Activated naive CD4-positive, alpha-beta T cell (primary cell): ENCODE results near the gene PDF.

Experiments
- DNase-seq, 4 experiments: peaks; one replicate each; lab custom pipeline; 2025; lab: John Stamatoyannopoulos, UW

The PDF gene

DNA sequence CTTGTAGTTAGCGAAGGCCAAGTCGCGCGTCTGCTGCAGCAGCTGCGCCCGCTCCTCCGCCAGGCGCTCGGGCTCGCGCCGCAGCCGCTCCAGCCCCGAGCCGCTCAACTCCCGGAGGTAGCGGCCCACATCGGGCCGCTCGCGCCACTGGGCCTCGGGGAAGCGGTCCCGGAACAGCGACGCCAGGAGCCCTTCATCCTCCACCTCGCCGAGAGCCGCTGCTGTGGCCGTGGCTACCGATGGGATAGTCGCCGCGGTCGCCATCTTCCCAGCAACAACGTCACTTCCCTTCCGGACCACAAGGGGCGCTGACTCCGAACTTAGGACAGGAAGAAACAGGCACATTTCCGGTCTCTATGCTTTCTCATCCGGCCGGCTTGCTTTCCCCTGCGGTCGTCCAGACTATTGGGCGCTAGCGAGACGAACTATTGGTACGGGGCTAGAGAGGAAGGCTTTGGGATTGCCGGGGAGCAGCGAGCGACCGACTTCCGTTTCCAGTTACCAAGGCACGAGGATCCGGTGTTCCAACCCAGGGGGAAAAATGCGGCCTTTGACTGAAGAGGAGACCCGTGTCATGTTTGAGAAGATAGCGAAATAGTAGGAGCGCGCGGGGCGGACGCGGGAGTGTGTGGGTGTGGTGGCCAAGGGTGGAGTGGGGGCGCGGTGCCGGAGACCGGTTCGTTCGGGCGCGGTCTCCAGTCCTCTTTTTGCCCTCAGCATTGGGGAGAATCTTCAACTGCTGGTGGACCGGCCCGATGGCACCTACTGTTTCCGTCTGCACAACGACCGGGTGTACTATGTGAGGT lies 9.1 kb upstream of the PDF start, which contains the start of the genes COG8 and NIP7:
Gene COG8, minus strand, starts transcription at position 276 of the 806 bp plus-strand sequence. Its CDS starts 12 bp downstream, at position 264.
Gene NIP7, plus strand, starts transcription at position 484 of the 806 bp plus-strand sequence. Its CDS starts 58 bp downstream, at position 542.
- peak; percentile 63 to 85 (median 81) for DNase-seq

DNA sequence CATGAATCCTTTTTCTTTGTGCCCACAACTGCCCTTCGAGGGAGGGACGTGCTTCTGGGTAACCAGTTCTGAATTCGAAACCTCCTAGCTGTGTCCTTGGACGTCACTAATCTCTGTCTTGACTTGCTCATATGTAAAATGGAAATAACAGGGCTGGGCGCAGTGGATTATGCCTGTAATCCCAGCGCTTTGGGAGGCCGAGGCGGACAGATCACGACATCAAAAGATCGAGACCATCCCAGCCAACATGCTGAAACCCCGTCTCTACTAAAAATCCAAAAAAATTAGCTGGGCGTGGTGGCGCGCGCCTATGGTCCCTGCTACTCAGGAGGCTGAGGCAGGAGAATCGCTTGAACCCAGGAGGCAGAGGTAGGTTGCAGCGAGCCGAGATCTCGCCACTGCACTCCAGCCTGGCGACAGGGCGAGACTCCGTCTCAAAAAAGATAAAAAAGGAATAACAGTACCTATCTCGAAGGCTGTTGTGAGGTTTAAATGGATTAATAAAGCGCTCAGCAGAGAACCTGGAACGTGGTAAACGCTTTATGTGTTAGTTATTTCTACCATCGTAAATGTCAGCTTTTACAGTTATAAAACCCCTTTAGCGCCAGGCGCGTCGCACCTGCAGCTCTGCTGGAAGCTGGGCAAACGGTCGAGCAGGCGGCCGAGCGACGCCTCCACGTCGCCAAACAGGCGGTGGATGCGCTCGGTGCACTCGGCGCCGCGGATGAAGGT lies 8.3 kb upstream of the PDF start:
- DNase-seq, result no peak

DNA sequence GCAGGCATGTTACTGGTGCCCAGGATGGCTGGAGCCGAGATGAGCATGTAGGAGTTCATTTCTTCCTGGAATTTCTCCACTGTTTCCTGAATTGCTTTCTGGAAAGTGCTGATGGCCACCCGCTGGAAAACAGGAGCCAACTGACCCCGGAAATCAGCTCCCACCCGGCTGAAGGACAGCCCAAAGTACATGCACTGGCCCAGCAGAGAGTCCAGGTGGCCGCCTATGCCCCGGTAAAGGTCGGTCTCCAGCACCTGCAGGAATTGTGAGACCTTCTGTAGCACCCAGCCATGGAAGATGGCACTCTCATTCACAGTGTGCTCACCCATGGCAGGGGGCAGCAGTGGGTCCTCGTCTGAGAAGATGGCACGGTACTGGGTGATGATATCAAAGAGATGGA lies 4.3 kb upstream of the PDF start:
- DNase-seq, result no peak

DNA sequence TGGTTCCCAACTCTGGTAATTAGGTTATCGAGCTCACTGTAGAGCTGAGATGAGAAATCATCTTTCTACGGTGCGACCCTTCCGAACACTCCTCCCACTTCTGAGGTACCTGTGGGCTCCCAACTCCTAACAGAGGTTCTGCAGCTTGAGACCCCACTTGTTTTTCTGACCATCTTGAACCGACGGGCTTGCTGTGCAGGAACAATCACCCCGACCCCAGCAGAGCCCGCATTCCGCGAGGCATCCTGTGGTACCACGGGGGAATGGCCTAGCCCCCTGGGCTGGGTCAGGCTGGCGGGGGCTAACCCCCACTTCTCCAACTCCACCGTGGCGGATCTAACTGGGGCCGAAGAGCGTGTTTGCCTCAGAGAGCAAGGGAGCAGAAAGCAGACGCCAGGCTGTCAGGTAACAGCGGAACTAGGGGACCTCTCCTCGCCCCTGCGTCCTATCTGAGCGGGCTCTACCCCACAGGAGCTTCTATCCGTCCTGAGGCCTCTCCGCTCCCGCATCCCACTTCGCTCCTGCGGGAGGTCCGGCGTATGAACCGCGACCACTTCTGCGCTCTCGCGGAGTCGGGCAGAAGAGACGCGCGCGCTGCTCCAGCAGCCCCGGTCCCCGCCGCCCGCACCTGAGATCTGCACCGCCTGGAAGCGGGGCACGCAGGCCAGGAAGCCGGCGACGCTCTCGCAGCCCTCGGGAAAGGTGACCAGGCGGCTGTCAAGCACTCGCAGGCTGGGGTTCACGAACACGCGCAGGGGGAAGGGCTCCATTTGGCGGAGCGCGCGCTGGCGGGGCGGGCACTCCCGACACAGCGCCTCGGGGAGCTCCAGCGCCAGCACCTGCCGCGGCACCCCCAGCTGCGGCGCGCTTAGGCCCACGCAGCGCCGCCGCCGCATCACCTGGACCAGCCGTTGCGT lies 761 bp downstream of the PDF start:
- peak in 1 of 4 experiments; percentile 55 for DNase-seq

DNA sequence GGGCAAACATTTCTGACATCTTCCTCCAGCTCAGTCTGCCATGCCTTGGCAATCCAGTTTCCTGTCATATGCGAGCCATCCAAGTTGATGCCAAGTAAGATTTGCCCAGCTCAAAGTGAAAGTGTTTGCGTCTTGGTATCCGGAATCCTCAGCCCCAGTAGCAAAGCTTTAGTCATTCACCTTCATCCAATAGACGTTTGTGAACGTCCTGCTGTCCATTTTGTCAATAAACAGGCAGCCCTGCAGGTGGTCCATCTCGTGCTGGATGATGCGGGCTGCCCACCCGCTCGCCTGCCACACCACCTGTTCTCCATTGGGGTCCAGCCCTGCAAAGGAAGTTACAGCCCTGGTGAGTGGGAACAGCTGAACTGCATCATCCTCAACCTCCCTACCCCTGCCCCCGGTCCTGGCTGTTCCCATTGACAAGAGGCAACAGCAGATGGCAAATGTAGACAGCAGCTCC lies 1.5 kb downstream of the PDF start:
- DNase-seq, result no peak

DNA sequence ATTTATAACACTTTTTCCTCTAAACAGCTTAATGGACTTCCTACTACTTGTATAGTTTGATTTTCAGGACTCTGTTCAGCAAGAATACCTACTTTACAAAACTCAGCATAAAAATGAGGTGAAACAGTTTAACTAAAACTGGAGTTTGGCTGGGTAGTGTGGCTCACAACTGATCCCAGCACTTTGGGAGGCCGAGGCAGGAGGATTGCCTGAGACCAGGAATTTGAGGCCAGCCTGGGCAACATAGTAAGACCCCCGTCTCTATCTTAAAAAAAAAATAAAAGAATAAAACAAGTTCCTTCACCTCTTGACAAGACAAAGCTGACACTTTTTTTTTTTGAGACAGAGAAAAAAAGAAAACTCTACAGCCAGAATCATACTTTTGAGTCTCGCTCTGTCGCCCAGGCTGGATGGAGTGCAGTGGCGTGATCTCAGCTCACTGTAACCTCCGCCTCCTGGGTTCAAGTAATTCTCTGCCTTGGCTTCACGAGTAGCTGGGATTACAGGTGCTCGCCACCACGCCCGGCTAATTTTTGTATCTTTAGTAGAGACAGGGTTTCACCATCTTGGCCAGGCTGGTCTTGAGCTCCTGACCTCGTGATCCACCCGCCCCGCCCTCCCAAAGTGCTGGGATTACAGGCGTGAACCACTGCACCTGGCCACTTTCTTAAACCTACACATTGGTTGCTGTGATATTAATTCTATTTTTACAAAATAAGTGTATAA lies 2.6 kb downstream of the PDF start:
- no peak for DNase-seq

DNA sequence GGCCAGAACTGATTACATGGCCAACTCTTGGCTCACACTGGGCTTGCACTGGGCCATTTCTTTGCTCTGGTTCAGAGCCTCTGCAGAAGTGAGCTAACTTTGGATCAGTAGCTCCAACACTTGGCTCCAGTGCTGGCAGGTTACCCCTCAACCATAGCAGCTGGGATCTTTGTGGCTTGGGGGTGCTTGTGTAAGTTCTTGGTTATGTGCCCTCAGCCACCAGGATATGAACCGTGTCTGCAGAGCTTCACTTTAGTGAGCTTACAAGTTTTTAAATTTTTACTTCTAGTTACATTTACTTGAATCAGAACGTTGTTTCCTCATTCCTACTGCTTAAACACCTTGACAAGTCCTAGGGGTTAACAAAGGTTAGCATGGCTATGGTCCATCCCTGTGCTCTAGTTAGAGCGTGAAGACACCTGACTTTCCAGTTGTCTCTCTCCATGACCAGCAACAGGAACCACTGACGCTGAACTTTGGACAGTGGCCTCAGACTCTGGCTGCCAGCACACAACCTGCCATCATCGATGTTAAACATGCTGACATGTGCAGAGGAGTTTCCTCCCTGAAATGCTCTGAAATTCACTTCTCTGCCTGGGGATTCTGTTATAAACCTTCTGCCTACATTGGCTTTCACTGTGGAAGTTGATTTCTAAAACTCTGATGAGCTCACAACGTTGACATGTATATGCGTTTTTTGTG lies 4.1 kb downstream of the PDF start:
- no peak for DNase-seq

DNA sequence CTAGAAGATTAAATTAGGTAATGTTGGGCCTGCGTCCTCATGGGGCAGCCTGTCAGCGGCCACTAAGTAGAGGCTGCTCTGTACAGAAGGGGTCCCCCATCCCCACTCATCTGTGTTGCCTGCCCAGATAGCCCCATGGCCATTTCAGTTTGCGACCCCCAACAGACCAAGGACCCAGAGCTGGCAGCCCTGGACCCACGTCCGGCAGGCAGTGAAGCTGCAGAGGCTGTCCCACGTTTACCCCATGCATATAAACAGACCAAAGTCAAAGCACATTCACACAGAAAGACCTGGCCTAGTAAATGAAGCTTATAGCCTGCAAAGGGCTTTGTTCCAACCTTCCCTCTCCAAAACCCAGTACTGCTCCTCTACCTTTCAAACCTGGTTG lies 4.6 kb downstream of the PDF start:
- DNase-seq, result no peak

DNA sequence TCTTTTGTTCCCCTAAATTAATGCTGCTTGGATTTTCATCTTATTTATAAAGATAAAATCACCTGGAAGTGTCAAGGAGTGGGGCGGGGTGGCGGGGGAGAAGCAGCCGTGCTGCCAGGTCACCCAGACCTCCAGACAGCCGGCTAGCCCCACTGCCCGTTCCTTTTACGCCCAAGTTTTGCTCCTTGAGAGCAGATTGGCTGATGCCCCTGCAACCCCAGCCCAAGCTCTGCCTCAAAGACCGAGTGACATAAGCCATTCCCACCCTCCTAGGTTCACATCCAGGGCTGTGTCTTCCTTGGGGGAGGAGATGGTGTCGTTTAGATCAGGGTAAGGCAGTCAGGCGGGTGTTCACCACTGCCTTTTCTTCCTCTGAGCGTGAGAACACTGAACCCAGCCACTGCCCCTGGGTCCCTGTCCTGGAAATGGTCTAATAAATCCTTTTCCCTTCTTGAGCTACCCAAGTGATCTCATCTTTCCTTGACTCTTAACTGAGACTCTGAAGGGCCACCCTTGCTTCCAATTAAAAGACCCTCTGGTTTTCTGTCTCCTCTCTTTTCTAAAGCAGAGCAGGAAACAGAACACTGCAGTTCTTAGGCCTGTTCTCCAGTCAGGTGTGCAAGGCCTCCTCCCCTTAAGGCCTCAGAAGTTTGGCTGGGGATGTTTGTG lies 5.7 kb downstream of the PDF start:
- DNase-seq, result no peak

DNA sequence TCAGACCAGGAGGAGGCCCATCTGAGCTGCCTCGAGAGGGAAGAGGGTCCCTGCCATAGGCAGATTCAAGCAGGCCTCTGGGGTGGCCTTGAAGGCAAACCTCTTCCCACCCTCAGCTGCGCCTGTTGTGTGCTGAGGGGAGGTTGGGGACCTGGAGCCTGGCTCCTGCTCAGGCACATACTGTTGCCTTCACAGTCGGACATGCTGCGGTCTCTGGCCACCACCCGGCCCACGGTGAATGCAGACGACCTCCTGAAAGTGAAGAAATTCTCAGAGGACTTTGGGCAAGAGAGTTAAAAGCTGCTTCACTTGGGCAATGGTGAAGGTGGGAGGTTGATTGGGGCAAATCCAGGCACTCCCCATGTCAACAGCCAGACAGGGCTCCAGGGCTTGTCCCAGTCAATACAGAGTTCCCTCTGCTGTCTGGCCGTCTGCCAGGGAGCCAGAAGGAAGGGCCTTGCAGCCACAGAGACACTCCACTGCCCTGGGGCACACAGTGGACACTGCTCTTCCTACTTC lies 6.3 kb downstream of the PDF start:
- DNase-seq, result no peak

DNA sequence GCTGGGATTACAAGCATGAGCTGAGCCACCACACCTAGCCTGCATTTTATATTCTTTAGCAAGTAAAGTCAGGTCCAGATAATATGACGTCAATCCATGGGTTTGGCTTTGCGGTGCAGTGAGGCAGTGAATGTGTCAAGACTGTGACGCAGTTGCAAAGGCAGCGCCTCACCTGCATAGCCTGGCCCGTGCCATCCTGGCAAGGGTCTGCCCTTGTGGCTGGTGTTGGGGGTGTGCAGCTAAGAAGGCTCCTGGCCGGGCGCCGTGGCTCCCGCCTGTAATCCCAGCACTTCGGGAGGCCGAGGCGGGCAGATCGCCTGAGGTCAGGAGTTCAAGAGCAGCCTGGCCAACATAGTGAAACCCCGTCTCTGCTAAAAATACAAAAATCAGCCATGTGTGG lies 7.0 kb downstream of the PDF start:
- DNase-seq, result no peak

DNA sequence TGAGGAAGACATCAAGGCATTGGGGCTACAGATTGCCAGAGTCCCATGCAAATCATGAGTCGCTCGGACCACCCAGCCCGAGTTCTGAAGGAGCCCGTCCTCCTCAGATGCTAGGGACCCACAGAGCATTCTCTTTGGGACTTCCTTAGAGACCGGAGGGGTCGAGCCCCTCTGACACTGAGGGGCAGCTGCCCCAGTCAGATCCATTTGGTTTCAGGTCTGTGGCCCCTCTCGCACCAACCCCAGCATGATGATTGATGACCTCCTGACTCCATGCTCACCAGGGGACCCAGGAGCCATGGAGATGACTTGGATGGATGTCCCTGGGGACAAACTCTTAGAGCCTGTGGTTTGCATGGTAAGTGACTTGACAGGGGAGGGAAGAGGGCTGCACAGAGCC lies 8.0 kb downstream of the PDF start:
- DNase-seq, result no peak

DNA sequence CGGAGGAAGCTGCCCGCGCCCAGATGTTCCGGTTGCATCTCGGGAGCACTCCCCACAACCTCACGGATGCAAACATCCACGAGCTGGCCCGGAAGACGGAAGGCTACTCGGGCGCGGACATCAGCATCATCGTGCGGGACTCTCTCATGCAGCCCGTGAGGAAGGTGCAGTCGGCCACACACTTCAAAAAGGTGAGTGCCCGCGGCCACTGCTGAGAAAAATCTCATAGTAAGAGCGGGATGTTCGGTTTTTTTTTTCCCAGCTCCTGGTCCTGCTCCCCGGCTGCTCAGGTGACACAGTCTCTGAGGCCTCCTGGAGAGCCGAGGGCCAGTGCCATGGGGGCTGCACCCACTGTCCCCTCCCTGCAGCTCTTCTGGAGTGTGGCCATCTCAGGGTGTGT lies 9.3 kb downstream of the PDF start:
- no peak for DNase-seq

DNA sequence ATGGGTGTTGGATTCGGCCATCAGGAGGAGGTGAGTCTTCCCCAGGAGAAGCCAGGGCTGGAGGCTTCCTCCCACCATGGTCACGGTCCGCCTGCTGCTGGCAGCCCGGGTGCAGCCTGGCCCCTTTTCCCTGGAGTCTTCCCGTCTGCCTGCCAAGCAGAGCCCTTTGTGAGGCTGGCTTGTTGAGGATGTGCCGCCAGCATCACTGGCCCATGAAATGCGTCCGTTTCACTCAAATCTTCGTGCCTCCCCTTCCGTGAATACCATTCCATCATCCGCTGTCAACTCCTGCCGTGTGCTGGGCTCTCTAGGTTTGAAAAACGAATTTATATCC lies 9.7 kb downstream of the PDF start:
- no peak for DNase-seq

DNA sequence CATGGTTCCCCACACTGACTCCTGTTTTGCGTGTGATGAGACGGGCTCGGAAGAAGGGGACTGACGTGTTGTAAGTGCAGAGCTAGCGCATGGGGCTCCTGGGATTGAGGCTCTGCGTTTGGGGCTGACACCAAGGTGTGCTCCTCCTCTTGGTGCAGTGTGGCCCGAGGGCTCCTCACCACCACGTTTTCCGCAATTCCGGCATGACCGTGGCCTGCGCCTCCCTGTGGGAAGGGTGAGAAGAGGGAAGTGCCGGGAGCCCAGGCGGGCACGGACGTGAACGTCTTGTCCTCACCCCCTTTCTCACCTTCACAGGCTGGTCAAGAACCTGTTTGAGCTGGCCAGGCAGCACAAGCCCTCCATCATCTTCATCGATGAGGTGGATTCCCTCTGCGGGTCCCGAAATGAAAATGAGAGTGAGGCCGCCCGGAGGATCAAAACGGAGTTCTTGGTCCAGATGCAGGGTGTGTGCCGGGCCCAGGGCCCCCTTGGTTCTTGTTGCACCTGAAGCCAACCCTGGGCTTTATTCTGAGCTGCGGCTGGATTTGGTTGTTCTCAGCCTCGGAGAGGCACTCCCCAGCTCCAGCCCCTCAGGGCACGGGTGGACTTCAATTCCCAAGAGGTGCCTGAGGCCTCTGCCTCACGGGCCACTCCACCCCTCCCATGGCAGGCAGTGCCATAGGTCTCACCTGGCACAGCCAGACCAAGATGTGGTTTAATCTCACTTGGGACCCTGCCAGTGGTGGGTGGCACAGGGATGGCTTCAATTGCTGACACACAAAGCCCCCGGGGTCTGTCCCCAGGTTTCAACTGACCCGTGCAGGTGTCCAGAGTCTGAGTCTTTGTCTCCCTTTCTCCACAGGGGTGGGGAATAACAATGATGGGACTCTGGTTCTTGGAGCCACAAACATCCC lies 10.3 kb downstream of the PDF start:
- DNase-seq, result no peak

DNA sequence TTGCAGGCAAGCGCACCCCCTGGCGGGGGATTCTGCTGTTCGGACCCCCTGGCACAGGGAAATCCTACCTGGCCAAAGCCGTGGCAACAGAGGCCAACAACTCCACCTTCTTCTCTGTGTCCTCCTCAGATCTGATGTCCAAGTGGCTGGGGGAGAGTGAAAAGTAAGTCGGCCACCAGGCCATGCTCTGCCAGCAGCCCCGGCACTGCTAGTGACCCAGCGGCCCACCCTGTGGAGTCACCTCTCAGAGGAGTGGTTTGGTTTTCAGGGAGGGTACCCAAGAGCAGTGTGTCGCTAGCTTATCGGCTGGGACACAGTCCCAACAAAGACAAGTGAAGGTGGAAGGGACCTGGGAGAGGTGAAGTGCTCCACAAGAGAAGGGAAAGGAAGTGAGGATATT lies 11.0 kb downstream of the PDF start:
- DNase-seq, result no peak

DNA sequence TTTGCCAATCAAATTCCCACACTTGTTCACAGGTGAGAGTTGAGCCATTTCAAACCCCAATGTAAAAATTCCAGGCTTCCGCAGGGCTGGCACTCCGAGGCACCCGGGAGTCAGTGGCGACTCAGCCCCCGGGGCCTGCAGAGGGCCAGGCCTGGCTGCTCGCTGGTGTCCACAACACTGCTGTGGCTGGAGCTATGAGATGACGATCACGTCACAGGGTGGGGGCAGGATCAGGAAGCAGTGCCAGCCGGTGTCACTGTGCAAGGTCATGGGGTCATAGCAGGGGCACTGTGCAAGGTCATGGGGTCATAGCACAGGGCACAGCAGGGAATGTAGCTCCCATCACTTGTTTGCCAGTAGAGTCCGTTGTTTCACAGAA lies 11.5 kb downstream of the PDF start:
- no peak for DNase-seq

DNA sequence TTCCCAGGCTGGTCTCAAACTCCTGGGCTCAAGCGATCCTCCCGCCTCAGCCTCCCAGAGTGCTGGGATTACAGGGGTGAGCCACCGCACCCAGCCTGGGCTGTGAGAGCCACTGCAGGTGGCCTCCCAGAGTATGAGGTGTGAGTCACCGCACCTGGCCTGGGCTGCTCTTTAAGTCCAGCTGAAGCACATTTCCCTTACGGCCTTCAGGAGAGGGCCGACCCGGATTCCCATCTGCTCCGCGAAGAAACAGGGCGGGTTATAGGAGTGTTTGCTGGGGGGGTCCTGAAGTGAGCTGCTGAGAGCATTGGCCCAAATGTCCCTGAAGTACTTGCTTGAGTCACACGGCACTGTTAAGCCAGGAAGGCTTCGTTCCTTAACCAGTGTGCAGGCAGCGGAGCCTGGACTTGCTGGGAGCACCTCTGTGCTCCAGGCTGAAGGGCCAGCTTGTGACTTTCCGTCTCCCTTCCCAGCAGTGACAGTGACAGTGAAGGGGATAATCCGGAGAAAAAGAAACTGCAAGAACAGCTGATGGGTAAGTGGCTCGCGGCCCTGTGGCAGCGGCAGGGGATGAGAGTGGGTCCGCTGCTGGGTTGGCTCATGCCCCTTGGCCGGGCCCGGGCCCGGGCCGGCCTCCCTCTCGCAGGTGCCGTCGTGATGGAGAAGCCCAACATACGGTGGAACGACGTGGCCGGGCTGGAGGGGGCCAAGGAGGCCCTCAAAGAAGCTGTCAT lies 12.0 kb downstream of the PDF start:
- no peak for DNase-seq
